Type B pancreatic cell (in vitro differentiated cells): ENCODE data around the gene PTPRM. TPM values are rescaled to one million over a fixed set of nuclear protein-coding genes. Genes with fewer than 3 reads are reported as not detected.

Source experiments
- DNase-seq: peaks from one replicate; pipeline ENCODE4 v3.0.0; 2021; ENCODE audit warnings: mixed read lengths; ENCODE audit not compliant: unreplicated experiment; ENCODE audit errors: extremely low spot score
- H3K27ac Mint-ChIP-seq: 2 replicates; pipeline ENCODE4 v1.8.0; 2021; ENCODE audit warnings: mild to moderate bottlenecking, mixed read lengths
- H3K27me3 Mint-ChIP-seq: 2 replicates; pipeline ENCODE4 v1.8.0; 2021; ENCODE audit warnings: mixed read lengths
- H3K36me3 Mint-ChIP-seq: 2 replicates; pipeline ENCODE4 v1.8.0; 2021; ENCODE audit warnings: mixed read lengths
- H3K4me1 Mint-ChIP-seq: one replicate; pipeline ENCODE4 v1.8.0; 2021; ENCODE audit warnings: mixed read lengths; ENCODE audit not compliant: unreplicated experiment
- H3K4me3 Mint-ChIP-seq: 2 replicates; pipeline ENCODE4 v1.8.0; 2021; ENCODE audit warnings: mild to moderate bottlenecking, mixed read lengths
- H3K9me3 Mint-ChIP-seq: 2 replicates; pipeline ENCODE4 v1.8.0; 2021; ENCODE audit warnings: mixed read lengths
- total RNA-seq: library from RNA; stranded (reverse); gene quantifications from 2 replicates; pipeline ENCODE4 v1.2.1, GENCODE V29; 2021; ENCODE audit warnings: low replicate concordance
- TF ChIP-seq, protein P1 (sequence below): fragments of 200-600 bp; sonication (generic); conservative IDR thresholded peaks from 2 replicates; pipeline ENCODE4 v1.5.0; 2021; ENCODE audit warnings: antibody characterized with exemption, mild to moderate bottlenecking

Gene PTPRM
- total RNA-seq, 1 donor from 2014 or later = 18.6 TPM

DNA sequence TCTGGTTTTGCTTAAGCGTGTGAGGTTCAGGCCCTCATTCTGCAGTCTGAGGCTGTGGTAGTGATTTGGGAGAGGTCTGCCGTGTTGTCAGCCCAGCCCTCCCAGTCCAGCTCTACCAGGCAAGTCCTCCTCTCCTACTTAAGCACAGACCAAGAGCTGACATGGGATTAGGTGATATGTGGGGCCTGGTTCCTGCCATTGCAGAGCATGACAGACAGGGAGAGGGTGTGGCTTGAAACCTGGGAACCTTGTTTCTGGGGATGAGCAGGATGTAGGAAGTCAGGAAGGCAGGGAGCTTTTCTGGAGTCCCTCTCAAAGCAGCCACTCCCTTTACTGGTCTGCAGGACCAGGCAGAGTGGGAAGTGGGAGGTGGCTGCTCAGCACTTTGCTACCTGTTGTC lies 38.6 kb downstream of the PTPRM start:
- H3K4me1 Mint-ChIP-seq = peaks cover 27% of the 10 kb centered on the region
- H3K4me3 Mint-ChIP-seq = no peak overlapping the region

DNA sequence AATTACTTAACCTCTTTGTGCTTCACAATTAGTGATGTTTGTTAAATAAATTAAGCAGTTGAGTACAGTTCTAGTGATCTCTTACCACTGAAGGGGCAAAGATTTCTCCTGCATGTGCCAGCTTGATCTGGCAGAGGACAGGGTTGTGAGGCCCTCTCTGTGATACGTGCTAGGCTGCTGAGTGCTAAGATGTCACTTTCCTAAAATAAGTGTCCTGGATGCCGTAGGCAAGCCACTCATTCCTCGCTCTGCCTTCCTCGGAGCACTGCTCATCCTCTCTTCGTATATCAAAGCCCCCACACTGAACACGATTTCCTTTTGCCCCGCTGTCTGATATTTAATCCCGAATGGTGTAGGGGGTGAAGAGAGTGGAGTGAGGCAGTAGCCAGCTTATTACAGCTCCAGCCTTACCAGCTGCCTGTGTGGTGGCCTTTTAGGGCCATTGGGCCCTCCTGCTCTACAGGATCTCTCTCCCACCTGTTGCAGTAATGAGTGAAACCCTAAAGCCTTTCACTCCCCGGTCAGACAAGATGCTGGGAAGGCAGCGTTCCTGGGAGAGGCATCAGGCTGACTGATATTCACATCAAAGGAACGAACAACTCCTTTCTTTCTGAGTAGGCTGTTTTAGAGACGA lies 40.5 kb downstream of the PTPRM start:
- TF ChIP-seq, protein P1, sequence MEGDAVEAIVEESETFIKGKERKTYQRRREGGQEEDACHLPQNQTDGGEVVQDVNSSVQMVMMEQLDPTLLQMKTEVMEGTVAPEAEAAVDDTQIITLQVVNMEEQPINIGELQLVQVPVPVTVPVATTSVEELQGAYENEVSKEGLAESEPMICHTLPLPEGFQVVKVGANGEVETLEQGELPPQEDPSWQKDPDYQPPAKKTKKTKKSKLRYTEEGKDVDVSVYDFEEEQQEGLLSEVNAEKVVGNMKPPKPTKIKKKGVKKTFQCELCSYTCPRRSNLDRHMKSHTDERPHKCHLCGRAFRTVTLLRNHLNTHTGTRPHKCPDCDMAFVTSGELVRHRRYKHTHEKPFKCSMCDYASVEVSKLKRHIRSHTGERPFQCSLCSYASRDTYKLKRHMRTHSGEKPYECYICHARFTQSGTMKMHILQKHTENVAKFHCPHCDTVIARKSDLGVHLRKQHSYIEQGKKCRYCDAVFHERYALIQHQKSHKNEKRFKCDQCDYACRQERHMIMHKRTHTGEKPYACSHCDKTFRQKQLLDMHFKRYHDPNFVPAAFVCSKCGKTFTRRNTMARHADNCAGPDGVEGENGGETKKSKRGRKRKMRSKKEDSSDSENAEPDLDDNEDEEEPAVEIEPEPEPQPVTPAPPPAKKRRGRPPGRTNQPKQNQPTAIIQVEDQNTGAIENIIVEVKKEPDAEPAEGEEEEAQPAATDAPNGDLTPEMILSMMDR = no peak
- H3K4me3 Mint-ChIP-seq = no peak overlapping the region
- H3K27me3 Mint-ChIP-seq = peaks cover 7% of the 10 kb centered on the region
- DNase-seq = no peak
- H3K27ac Mint-ChIP-seq = no peak overlapping the region
- peaks cover 27% of the 10 kb centered on the region for H3K4me1 Mint-ChIP-seq
- no peaks in the 10 kb centered on the region for H3K9me3 Mint-ChIP-seq
- H3K36me3 Mint-ChIP-seq = no peaks in the 10 kb centered on the region

More for the DNA sequence above, 38.6 kb downstream of the PTPRM start:
- Mint-ChIP-seq H3K9me3 (no peaks in the 10 kb centered on the region), H3K27ac (no peak overlapping the region), H3K27me3 (peaks cover 7% of the 10 kb centered on the region), H3K36me3 (no peaks in the 10 kb centered on the region)
- TF ChIP-seq, protein P1 = no peak
- no peak for DNase-seq

DNA sequence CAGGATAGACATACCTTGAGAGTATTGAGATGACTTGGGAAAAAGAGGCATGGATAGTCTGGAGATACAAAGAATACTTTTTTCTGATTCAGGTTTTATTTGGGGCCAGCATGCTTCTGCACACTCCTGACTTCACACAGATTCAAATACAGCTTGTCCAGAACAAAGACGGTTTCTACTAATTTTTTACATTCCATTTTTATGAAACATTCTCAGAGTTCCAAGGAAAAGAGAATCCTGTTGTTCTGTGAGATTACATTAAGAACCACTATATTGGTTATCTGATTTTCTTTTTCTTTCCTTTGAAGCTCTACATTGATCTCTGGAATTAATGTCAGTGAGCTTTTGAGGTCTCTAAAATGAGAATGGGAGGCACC lies 41.0 kb downstream of the PTPRM start:
- Mint-ChIP-seq H3K27me3 (peaks cover 7% of the 10 kb centered on the region), H3K4me1 (peaks cover 27% of the 10 kb centered on the region), H3K27ac (no peak overlapping the region), H3K4me3 (no peak overlapping the region), H3K36me3 (no peaks in the 10 kb centered on the region), H3K9me3 (no peaks in the 10 kb centered on the region)
- TF ChIP-seq, protein P1 = no peak
- DNase-seq = no peak

DNA sequence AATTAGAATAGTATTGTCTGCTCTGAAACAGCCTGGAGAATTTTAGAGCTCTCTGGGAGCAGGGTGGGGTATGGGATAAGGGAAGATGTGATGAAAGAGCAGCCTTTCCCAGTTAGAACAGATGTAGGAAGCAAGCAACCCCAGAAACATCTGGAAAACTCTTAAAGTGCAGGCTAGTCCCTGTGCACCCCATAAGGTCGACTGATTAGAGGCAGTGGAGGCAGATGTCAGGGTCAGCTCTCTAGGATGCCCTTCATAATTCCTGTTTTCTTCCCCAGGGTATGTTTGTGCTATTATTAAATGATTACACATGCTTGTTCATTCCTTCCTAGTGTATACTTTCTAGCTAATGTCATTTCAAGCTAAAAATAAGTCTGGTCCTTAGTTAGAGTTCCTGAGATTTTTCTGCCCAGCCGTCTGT lies 41.7 kb downstream of the PTPRM start:
- H3K4me3 Mint-ChIP-seq = no peak overlapping the region
- no peaks in the 10 kb centered on the region for H3K36me3 Mint-ChIP-seq
- no peaks in the 10 kb centered on the region for H3K9me3 Mint-ChIP-seq
- H3K4me1 Mint-ChIP-seq = peaks cover 22% of the 10 kb centered on the region
- no peak overlapping the region for H3K27ac Mint-ChIP-seq
- peaks cover 8% of the 10 kb centered on the region for H3K27me3 Mint-ChIP-seq
- TF ChIP-seq, protein P1 = no peak
- no peak for DNase-seq

DNA sequence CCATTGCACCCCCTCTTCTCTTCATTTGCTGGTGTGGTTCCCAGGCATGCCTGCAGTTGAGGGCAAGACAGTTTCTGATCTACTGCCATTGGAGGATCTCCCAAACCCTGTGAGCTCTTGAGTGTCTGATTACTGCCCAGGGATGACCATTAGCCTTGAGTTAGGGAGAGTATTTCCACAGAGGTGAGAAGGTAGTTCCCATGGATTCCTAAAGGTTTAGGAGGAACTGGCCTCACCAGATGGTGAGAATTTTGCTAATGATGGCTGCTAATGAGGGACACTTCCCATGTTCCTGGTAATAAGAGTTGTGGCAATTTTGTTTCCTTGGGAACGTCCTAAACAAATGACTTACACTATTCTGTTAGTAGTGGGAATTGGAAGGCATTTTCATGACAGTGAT lies 42.5 kb downstream of the PTPRM start:
- Mint-ChIP-seq H3K27me3 (peaks cover 9% of the 10 kb centered on the region), H3K27ac (no peak overlapping the region), H3K4me3 (no peak overlapping the region), H3K36me3 (no peaks in the 10 kb centered on the region), H3K4me1 (peaks cover 16% of the 10 kb centered on the region), H3K9me3 (no peaks in the 10 kb centered on the region)
- no peak for DNase-seq
- TF ChIP-seq, protein P1 = no peak
